Endothelial cell of umbilical vein (primary cell): ENCODE data around the gene ATN1. TPM values are rescaled to one million over a fixed set of nuclear protein-coding genes. Genes with fewer than 3 reads are reported as not detected.

Experiments used
- BruUV-seq: library from RNA; stranded (reverse); fragments of 400-500 nt; replicated peaks from 2 replicates; lab custom pipeline; 2021; lab: Mats Ljungman, UMichigan
- CTCF ChIA-PET: fragments of 300-600, 350-600 bp; sonication (Branson Sonifier 250); formaldehyde crosslinking; loops from one replicate; lab custom pipeline; 2021; ENCODE audit warnings: antibody characterized with exemption, inconsistent platforms; lab: Charles Lee
- POLR2A ChIA-PET: fragments of 300-600, 350-600 bp; sonication (Branson Sonifier 250); formaldehyde crosslinking; loops from one replicate; lab custom pipeline; 2021; ENCODE audit warnings: antibody characterized with exemption, inconsistent platforms; lab: Charles Lee
- DNase-seq: peaks from one replicate; pipeline ENCODE4 v3.0.0-alpha.2; 2011; ENCODE audit warnings: low read depth, low spot score
- FAIRE-seq: peaks from 2 replicates; lab custom pipeline; 2011; peaks lifted over from hg19 to GRCh38; lab: Jason Lieb, UNC
- H2AFZ ChIP-seq: 2 replicates; pipeline ENCODE4 v1.6.0; 2012; ENCODE audit warnings: low read depth, low read length, control low read depth, inconsistent platforms
- H3K27ac ChIP-seq: 2 replicates; pipeline ENCODE4 v1.5.1; 2011; ENCODE audit warnings: low read depth, mild to moderate bottlenecking, control low read depth, low read length, moderate library complexity; ENCODE audit not compliant: insufficient read depth
- H3K27me3 ChIP-seq, 2 experiments: 2 replicates each; pipeline versions ENCODE4 v1.6.0 to v1.6.1; 2011; ENCODE audit warnings: low read length in 2 of 2, mixed read lengths in 1 of 2; ENCODE audit not compliant: control insufficient read depth in 2 of 2, insufficient read depth in 2 of 2
- H3K36me3 ChIP-seq, 2 experiments: 2 replicates in 1 of 2; 3 replicates in 1 of 2; pipeline ENCODE4 v1.5.1; 2011; ENCODE audit warnings: low read length in 2 of 2, mild to moderate bottlenecking in 1 of 2, moderate library complexity in 1 of 2; ENCODE audit not compliant: control insufficient read depth in 2 of 2, insufficient read depth in 2 of 2; ENCODE audit errors: extremely low read depth in 1 of 2
- H3K4me1 ChIP-seq: 3 replicates; pipeline ENCODE4 v1.5.1; 2011; ENCODE audit warnings: mild to moderate bottlenecking, low read length; ENCODE audit not compliant: control insufficient read depth, insufficient read depth; ENCODE audit errors: extremely low read depth
- H3K4me2 ChIP-seq: 2 replicates; pipeline ENCODE4 v1.6.1; 2011; ENCODE audit warnings: low read length, control low read depth, mixed read lengths; ENCODE audit not compliant: insufficient read depth
- H3K4me3 ChIP-seq, 3 experiments: fragments of 200-600 bp in 1 of 3; sonication (generic), shearing (Covaris generic) in 1 of 3; replicated peaks in 1 of 3; 2 replicates each; pipeline ENCODE4 v1.5.1; 2011 to 2016; ENCODE audit warnings: control low read depth in 3 of 3, low read length in 3 of 3, mild to moderate bottlenecking in 2 of 3, inconsistent platforms in 1 of 3, low read depth in 1 of 3, moderate library complexity in 1 of 3; ENCODE audit not compliant: insufficient read depth in 1 of 3
- H3K79me2 ChIP-seq: 2 replicates; pipeline ENCODE4 v1.6.0; 2012; ENCODE audit warnings: low read length, inconsistent platforms; ENCODE audit not compliant: control insufficient read depth, insufficient read depth
- H3K9ac ChIP-seq: replicated peaks from 2 replicates; pipeline ENCODE3; 2011; ENCODE audit warnings: low read length, control low read depth; ENCODE audit not compliant: insufficient read depth; ENCODE audit errors: extremely low read depth
- H3K9me1 ChIP-seq: replicated peaks from 3 replicates; pipeline ENCODE4 v1.6.0; 2011; ENCODE audit warnings: mild to moderate bottlenecking, low read length; ENCODE audit not compliant: control insufficient read depth, insufficient read depth; ENCODE audit errors: extremely low read depth
- H3K9me3 ChIP-seq: replicated peaks from 2 replicates; pipeline ENCODE4 v1.5.1; 2012; ENCODE audit warnings: low read length, inconsistent platforms; ENCODE audit not compliant: control insufficient read depth, insufficient read depth
- H4K20me1 ChIP-seq: replicated peaks from 2 replicates; pipeline ENCODE3; 2011; ENCODE audit warnings: mild to moderate bottlenecking, low read length; ENCODE audit not compliant: control insufficient read depth, insufficient read depth; ENCODE audit errors: extremely low read depth
- CTCF ChIP-seq, 2 donors: IDR thresholded peaks; 1 replicate in 1 of 2; 2 replicates in 1 of 2; pipeline ENCODE4 v1.5.1; 2011; ENCODE audit warnings: low read length in 2 of 2, mild to moderate bottlenecking in 2 of 2, moderate library complexity in 2 of 2, control low read depth in 1 of 2, inconsistent platforms in 1 of 2, low read depth in 1 of 2; ENCODE audit not compliant: insufficient read depth in 1 of 2; ENCODE audit errors: extremely low read depth in 1 of 2
- EZH2 ChIP-seq: IDR thresholded peaks from 2 replicates; pipeline ENCODE4 v1.6.1; 2012; ENCODE audit warnings: borderline replicate concordance, low read depth, mild to moderate bottlenecking, moderate library complexity, low read length, inconsistent platforms; ENCODE audit not compliant: severe bottlenecking
- FOS ChIP-seq: IDR thresholded peaks from 2 replicates; pipeline ENCODE4 v1.6.1; 2011; ENCODE audit warnings: mild to moderate bottlenecking, low read length, moderate library complexity, borderline replicate concordance; ENCODE audit not compliant: insufficient read depth
- GATA2 ChIP-seq: IDR thresholded peaks from 2 replicates; pipeline ENCODE4 v1.7.0; 2011; ENCODE audit warnings: low read depth, mild to moderate bottlenecking, moderate library complexity, mixed read lengths, low read length; ENCODE audit not compliant: insufficient read length, insufficient read depth
- JUN ChIP-seq: IDR thresholded peaks from 2 replicates; pipeline ENCODE4 v1.6.1; 2011; ENCODE audit warnings: borderline replicate concordance, low read depth; ENCODE audit not compliant: insufficient read length, insufficient read depth
- MAX ChIP-seq: IDR thresholded peaks from 2 replicates; pipeline ENCODE4 v1.6.1; 2011; ENCODE audit not compliant: insufficient read depth, insufficient read length
- MYC ChIP-seq: IDR thresholded peaks from one replicate; pipeline ENCODE4 v1.6.1; 2011; ENCODE audit warnings: mild to moderate bottlenecking, low read depth, low read length
- POLR2A ChIP-seq: IDR thresholded peaks from 2 replicates; pipeline ENCODE4 v1.6.1; 2012; ENCODE audit warnings: low read depth, mild to moderate bottlenecking, control low read depth, low read length
- POLR2AphosphoS5 ChIP-seq: IDR thresholded peaks from 2 replicates; pipeline ENCODE4 v1.6.1; 2012; ENCODE audit warnings: low read depth, mild to moderate bottlenecking, control low read depth, low read length, moderate library complexity; ENCODE audit not compliant: insufficient read depth
- dilution Hi-C: fragments of 300-500 bp; cut with MboI; formaldehyde crosslinking; loops from one replicate; pipeline ENCODE4 v1.15.0; 2019; ENCODE audit warnings: low sequenced_read_pairs; ENCODE audit not compliant: extremely low pct_ligation_motif_present
- intact Hi-C: fragments of 100-400 bp; cut with micrococcal nuclease; formaldehyde crosslinking; loops from one replicate; pipeline ENCODE4 v1.10.0; 2022
- polyA plus RNA-seq, 4 experiments: library from polyadenylated mRNA; depleted of rRNA in 3 of 4; stranded (reverse) in 3 of 4; unstranded in 1 of 4; fragments of >200 nt; gene quantifications; 2 replicates each; pipeline versions ENCODE4 v1.2.1 to v1.2.3, GENCODE V29; 2011 to 2012; ENCODE audit warnings: missing spikeins in 1 of 4
- total RNA-seq: library from RNA; stranded (reverse); gene quantifications from 2 replicates; pipeline ENCODE4 v1.2.3, GENCODE V29; 2021

ATN1 gene
- total and polyA plus RNA-seq, 2 donors (not counting 3 experiments of a cell fraction or from before 2014, with no cell fraction given), result 46.4 to 117 TPM

GRCh38 chr12:6903722-6904121, 24.0 kb upstream of the ATN1 start:
- Histone ChIP-seq H4K20me1 (no peaks in the 10 kb centered on the region), H3K36me3 (no peaks in the 10 kb centered on the region), H3K79me2 (no peaks in the 10 kb centered on the region), H3K9me3 (no peaks in the 10 kb centered on the region), H3K27ac (no peak overlapping the region), H3K4me3 (no peak overlapping the region), H3K4me1 (peaks cover 7% of the 10 kb centered on the region), H3K27me3 (no peaks in the 10 kb centered on the region), H2AFZ (peak overlapping the region; percentile 86), H3K4me2 (no peak overlapping the region), H3K9me1 (no peaks in the 10 kb centered on the region), H3K9ac (no peak overlapping the region)
- dilution Hi-C loops, result no loop called here
- TF ChIP-seq MYC, result no peak
- no peak for TF ChIP-seq FOS
- no peak for TF ChIP-seq GATA2
- TF ChIP-seq EZH2, result no peak
- no peak for TF ChIP-seq POLR2AphosphoS5
- TF ChIP-seq JUN, result no peak
- TF ChIP-seq CTCF (IDR thresholded peaks at IDR 0.05; ENCODE audit: extremely low read depth in 1 of 2, insufficient read depth in 1 of 2, low read depth in 1 of 2, low read length in 2 of 2), result no peak
- TF ChIP-seq MAX, result no peak
- TF ChIP-seq POLR2A, result no peak
- no peak for DNase-seq
- no peak for FAIRE-seq
- intact Hi-C loops, result loop anchor here (1.0 kb wide), 1 partner anchor 12 kb away; no protein-coding TSS in a partner anchor
- ChIA-PET POLR2A (no interaction called here), CTCF (interaction anchor here (1.5 to 2.0 kb wide), 3 partner anchors 13 to 34 kb away, joined by 5 to 7 read pairs (median 6); partner anchors contain the start of gene SPSB2)
- no TSS peak for BruUV-seq
